ENCODE measurements around the gene NAA10. TPM values are rescaled to one million over a fixed set of nuclear protein-coding genes. Genes with fewer than 3 reads are reported as not detected.
A peak's percentile ranks its signal among the peaks of the same experiment; 100 is the strongest.

Gene NAA10
- total RNA-seq, 6 experiments from 2014 or later, result 36.1 to 56.2 (median 39.7) TPM

- DNase-seq, result peak in 1 of 3 donors; percentile 37
- Histone ChIP-seq H3K36me3 (no peaks in the 10 kb centered on the region), H3K27me3 (no peaks in the 10 kb centered on the region), H3K9me3 (no peaks in the 10 kb centered on the region), H3K4me1 (peaks cover 0 to 13% (median 4%) of the 10 kb centered on the region in 4 donors), H3K27ac (no peak overlapping the region), H3K4me3 (peak overlapping the region; percentile 40 to 97 (median 46))
- WGBS (ENCODE audit: insufficient coverage, low coverage, low lambda C conversion rate, missing lambda C conversion rate), result 44% methylated on average over 8 of the region's 32 CpGs
- peak; percentile 27 to 54 (median 34) for ATAC-seq
- TF ChIP-seq, protein P1, sequence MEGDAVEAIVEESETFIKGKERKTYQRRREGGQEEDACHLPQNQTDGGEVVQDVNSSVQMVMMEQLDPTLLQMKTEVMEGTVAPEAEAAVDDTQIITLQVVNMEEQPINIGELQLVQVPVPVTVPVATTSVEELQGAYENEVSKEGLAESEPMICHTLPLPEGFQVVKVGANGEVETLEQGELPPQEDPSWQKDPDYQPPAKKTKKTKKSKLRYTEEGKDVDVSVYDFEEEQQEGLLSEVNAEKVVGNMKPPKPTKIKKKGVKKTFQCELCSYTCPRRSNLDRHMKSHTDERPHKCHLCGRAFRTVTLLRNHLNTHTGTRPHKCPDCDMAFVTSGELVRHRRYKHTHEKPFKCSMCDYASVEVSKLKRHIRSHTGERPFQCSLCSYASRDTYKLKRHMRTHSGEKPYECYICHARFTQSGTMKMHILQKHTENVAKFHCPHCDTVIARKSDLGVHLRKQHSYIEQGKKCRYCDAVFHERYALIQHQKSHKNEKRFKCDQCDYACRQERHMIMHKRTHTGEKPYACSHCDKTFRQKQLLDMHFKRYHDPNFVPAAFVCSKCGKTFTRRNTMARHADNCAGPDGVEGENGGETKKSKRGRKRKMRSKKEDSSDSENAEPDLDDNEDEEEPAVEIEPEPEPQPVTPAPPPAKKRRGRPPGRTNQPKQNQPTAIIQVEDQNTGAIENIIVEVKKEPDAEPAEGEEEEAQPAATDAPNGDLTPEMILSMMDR (IDR thresholded peaks at IDR 0.05), result no peak
- TF ChIP-seq POLR2A (IDR thresholded peaks at IDR 0.05), result no peak
- intact Hi-C loops (cut with DNase I), result no loop called here
These were observed 552 bp upstream of the NAA10 start for GRCh38 chrX:153935326-153935851.

DNA sequence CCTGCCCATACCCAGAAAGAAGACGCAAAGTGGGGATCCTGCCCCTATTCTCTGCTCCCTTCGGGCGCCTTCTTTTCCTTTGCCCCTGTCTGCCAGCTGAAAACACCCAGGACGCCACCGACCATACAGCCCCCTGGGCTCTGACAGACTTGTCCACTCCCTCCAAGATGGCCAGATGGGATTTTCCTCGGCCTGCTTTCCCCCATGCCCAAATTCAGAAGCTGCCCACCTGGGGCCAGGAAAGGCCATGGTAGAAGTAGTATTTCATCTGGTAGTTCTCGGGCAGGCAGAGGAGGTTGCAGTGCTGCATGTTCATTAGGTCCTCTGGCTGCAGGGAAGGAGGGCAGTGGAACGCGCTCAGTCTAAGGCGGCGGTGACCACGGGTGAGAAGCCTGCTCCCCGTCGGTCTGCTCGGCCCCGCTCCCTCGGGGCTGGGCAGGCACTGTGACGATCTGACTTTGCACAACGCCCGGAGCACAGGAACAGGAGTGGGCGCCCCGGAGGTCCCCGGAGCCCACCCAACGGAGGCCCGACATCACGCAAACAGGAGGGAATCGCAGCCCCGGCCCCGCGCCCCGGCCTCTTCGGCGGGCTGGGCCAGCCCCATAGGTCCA is 582 bp downstream of the NAA10 start:
- H3K36me3 ChIP-seq, result no peaks in the 10 kb centered on the region
- peak overlapping the region; percentile 71 to 97 (median 77) for H3K4me3 ChIP-seq
- ATAC-seq, result peak in 3 of 4 donors; percentile 5 to 23 (median 7)
- H3K27me3 ChIP-seq, result no peaks in the 10 kb centered on the region
- WGBS (ENCODE audit: insufficient coverage, low coverage, low lambda C conversion rate, missing lambda C conversion rate), result 32% methylated on average over 8 of the region's 33 CpGs
- peak overlapping the region in 1 of 3 donors; percentile 43 for H3K27ac ChIP-seq
- H3K9me3 ChIP-seq, result no peaks in the 10 kb centered on the region
- DNase-seq, result no peak
- peaks cover 0 to 13% (median 4%) of the 10 kb centered on the region in 4 donors for H3K4me1 ChIP-seq
- TF ChIP-seq, protein P1 (IDR thresholded peaks at IDR 0.05), result no peak
- no peak for TF ChIP-seq POLR2A (IDR thresholded peaks at IDR 0.05)
- intact Hi-C loops (cut with DNase I), result no loop called here

- Histone ChIP-seq H3K9me3 (no peaks in the 10 kb centered on the region), H3K27ac (no peak overlapping the region), H3K4me3 (peak overlapping the region; percentile 71 to 97 (median 77)), H3K4me1 (peaks cover 0 to 18% (median 6%) of the 10 kb centered on the region in 4 donors), H3K27me3 (no peaks in the 10 kb centered on the region), H3K36me3 (no peaks in the 10 kb centered on the region)
- intact Hi-C loops (cut with DNase I), result no loop called here
- 22% methylated on average over 6 of the region's 7 CpGs for WGBS (ENCODE audit: insufficient coverage, low coverage, low lambda C conversion rate, missing lambda C conversion rate)
- no peak for DNase-seq
- TF ChIP-seq POLR2A (IDR thresholded peaks at IDR 0.05), result no peak
- TF ChIP-seq, protein P1 (IDR thresholded peaks at IDR 0.05), result no peak
- ATAC-seq, result no peak
These were observed 1.1 kb downstream of the NAA10 start for GRCh38 chrX:153933748-153934147.

DNA sequence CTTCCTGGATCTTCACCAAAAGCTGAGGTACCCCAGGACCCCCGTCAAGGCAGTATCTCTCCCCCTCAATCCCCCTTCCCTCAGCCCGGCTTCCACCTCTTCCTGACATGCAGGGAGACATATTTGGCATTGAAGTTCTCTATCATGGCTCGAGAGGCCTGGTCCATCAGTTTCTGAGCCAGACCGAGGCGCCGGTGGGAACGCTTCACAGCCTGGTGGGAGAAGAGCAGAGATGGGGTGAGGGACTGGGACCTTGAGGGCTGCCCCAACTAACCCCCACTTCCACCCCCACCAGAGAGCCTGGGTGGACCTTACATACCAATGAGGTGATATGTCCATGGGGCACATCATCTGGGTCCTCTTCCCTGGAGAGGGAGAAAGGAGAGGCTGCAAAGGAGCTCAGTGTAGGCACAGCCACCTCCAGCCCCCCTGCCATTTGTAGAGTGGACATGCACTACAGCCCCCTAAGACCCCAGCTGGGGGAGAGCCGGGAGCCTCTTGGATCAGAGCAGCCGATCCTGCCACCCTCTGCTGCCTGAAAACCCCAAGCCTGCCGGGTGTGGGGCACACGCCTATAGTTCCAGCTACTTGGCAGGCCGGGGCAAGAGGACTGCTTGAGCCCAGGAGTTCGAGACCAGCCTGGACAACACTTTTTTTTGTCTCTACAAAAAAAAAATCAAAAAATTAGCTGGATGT is 2.5 kb downstream of the NAA10 start:
- no peaks in the 10 kb centered on the region for H3K9me3 ChIP-seq
- ATAC-seq (no peak), DNase-seq (no peak)
- peaks cover 0 to 21% (median 8%) of the 10 kb centered on the region in 4 donors for H3K4me1 ChIP-seq
- no peaks in the 10 kb centered on the region for H3K36me3 ChIP-seq
- TF ChIP-seq, protein P1 (IDR thresholded peaks at IDR 0.05), result no peak
- no peak for TF ChIP-seq POLR2A (IDR thresholded peaks at IDR 0.05)
- 84% methylated on average over 8 of the region's 13 CpGs for WGBS (ENCODE audit: insufficient coverage, low coverage, low lambda C conversion rate, missing lambda C conversion rate)
- H3K27me3 ChIP-seq, result no peaks in the 10 kb centered on the region
- H3K4me3 ChIP-seq, result no peak overlapping the region
- no peak overlapping the region for H3K27ac ChIP-seq
- intact Hi-C loops (cut with DNase I), result no loop called here
